Stimulated activated CD4-positive, alpha-beta T cell treated with anti-CD3 and anti-CD28 coated beads, TNF-alpha, amount 100 ng/mL, for 1 hour (primary cell): Measurements from ENCODE around the gene MGAT3.

ENCODE experiments used
- DNase-seq, 3 donors: peaks; one replicate each; pipeline ENCODE4 v3.0.0-alpha.2; 2020; ENCODE audit warnings: low read depth in 3 of 3, low spot score in 1 of 3

MGAT3 gene

GRCh38 chr22:39471381-39472141, 14.7 kb downstream of the MGAT3 start:
- no peak for DNase-seq

- DNase-seq = no peak
Observed at GRCh38 chr22:39472570-39473556, 16.1 kb downstream of the MGAT3 start.

- no peak for DNase-seq
Observed at GRCh38 chr22:39473851-39474250, 17.0 kb downstream of the MGAT3 start.

GRCh38 chr22:39474351-39475111, 17.7 kb downstream of the MGAT3 start:
- no peak for DNase-seq

- no peak for DNase-seq
Observed at GRCh38 chr22:39475337-39475736, 18.5 kb downstream of the MGAT3 start.

- no peak for DNase-seq
Observed at GRCh38 chr22:39475902-39476301, 19.1 kb downstream of the MGAT3 start.

GRCh38 chr22:39476664-39477063, 19.9 kb downstream of the MGAT3 start:
- DNase-seq = no peak

GRCh38 chr22:39477542-39477941, 20.7 kb downstream of the MGAT3 start:
- DNase-seq = no peak

- DNase-seq = no peak
Observed at GRCh38 chr22:39478441-39478850, 21.6 kb downstream of the MGAT3 start.

GRCh38 chr22:39479254-39479653, 22.4 kb downstream of the MGAT3 start:
- DNase-seq = no peak

GRCh38 chr22:39480557-39480956, 23.7 kb downstream of the MGAT3 start:
- DNase-seq = no peak

- no peak for DNase-seq
Observed at GRCh38 chr22:39481054-39481453, 24.2 kb downstream of the MGAT3 start.

- no peak for DNase-seq
Observed at GRCh38 chr22:39481595-39481994, 24.8 kb downstream of the MGAT3 start.

GRCh38 chr22:39482768-39483167, 26.0 kb downstream of the MGAT3 start:
- DNase-seq = no peak

GRCh38 chr22:39486951-39487825, 30.4 kb downstream of the MGAT3 start:
- DNase-seq = no peak

GRCh38 chr22:39487826-39488520, 31.2 kb downstream of the MGAT3 start:
- no peak for DNase-seq

- DNase-seq = no peak
Observed at GRCh38 chr22:39488563-39489083, 31.8 kb downstream of the MGAT3 start.

GRCh38 chr22:39489094-39490068, 32.6 kb downstream of the MGAT3 start:
- DNase-seq = no peak
